ENCODE data around the gene SOWAHC.
A peak's percentile ranks its signal among the peaks of the same experiment; 100 is the strongest.
"Not testable (repeated sequence)": the region's sequence is repeated elsewhere in the genome, so short reads cannot be mapped to it uniquely, and the experiment has no call there.

The SOWAHC gene, protein sequence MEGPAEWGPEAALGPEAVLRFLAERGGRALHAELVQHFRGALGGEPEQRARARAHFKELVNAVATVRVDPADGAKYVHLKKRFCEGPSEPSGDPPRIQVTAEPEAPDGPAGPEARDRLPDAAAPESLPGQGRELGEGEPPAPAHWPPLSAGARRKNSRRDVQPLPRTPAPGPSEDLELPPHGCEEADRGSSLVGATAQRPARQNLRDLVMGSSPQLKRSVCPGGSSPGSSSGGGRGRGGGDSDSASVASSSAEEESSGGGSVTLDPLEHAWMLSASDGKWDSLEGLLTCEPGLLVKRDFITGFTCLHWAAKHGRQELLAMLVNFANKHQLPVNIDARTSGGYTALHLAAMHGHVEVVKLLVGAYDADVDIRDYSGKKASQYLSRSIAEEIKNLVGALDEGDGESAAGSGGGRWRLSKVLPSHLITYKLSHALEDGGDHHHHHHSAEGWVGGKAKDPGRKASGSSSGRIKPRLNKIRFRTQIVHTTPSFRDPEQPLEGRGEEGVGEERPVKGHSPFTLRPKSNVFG

DNA sequence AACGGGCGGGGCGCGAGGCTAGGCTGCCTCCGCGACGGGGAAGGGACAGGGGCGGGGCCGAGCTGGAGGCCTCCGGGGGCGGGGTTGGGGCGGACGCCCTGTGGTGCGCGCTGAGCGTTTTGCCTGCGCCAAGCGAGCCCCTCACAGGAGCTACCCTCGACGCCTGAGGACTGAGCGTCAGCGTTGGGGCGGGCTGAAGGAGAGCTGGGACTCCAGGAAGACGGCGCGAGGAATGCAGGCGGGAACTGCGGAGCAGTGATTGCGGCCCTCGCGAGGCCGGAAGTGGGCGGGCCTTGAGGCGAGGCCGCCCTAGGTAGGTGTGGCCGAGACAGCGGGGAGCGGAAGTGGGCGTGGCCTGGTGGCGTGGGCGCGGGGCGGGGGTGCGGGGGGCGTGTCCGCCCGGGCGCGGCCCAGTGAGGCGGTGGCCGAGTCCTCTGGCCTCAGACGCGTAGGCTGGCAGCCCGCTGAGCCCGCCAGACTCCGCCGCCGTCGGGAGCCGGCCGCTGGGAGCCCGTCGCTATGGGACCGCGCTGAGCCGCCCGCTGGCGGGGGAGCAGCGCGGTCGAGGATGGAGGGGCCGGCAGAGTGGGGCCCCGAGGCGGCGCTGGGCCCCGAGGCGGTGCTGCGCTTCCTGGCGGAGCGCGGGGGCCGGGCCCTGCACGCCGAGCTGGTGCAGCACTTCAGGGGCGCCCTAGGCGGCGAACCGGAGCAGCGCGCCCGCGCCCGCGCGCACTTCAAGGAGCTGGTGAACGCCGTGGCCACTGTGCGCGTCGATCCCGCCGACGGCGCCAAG is at the start of gene SOWAHC, which contains the start of gene SEPTIN10:
Gene SOWAHC, plus strand, starts transcription at position 443 of the 793 bp plus-strand sequence. Its CDS starts 126 bp downstream, at position 569.
Gene SEPTIN10, minus strand, starts transcription at position 45 of the 793 bp plus-strand sequence. CDS start 139 bp downstream, outside the sequence.
- DNase-seq = peak; percentile 3

DNA sequence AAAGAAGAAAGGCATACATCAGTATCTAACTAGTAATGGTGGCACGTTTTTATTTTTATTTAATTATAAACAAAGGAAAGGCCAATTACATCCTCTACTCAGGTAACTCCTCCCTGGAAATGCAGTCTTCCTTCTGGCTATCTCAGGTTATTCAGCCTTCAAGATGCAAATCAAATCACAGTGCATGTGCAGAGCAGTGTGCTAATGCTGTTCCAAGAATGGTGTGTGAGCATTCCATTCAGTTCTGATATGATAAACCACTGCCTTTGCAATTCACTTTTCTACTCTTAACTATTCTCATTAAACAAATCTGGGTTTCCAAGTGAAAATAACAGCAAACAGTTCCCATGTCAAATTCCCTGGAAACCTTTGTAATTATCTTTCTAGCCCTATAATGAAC is 38.8 kb upstream of the SOWAHC start:
- no peak for DNase-seq

- DNase-seq = not testable (repeated sequence)
Observed at GRCh38 chr2:109577630-109578029, 36.5 kb upstream of the SOWAHC start.

GRCh38 chr2:109582928-109583895 is 31.0 kb upstream of the SOWAHC start:
- no peak for DNase-seq

GRCh38 chr2:109586687-109587086 is 27.5 kb upstream of the SOWAHC start:
- no peak for DNase-seq

DNA sequence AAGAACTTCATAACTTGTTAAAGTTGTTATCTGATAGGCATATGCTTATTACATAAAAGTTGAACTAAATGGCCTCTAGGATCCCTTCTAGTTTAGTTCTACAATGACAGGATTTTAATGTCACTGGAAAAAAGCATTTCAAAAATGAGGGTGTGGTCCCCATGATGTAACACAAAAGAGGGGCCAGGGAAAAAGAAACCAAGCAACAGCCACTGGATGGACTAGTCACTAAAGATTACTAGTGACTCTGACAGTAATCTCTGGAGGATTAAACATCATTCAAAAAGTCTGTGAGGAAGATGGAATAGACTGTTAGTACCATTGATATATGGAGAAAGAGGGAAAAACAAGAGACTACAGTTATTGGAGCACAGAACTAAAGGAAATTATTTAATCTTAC is 23.0 kb upstream of the SOWAHC start:
- DNase-seq = no peak

DNA sequence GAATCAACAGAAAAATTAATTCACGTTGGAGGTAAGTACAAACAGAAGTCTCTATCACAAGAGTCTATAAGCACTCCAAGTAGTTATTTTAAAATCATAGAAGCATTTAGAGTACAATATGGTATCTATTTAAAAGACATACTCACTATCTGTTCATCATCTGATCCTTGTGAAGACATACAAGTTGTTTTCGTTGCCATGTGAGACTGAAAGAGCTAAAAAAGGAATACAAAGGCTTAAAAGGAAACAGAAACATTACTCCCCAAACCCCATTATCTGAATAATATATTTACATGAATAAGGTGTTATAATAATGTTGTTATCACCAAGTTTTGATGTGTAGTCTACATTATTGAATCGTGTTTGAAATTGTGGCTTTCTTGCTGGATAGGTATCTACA is 21.3 kb upstream of the SOWAHC start:
- no peak for DNase-seq

DNA sequence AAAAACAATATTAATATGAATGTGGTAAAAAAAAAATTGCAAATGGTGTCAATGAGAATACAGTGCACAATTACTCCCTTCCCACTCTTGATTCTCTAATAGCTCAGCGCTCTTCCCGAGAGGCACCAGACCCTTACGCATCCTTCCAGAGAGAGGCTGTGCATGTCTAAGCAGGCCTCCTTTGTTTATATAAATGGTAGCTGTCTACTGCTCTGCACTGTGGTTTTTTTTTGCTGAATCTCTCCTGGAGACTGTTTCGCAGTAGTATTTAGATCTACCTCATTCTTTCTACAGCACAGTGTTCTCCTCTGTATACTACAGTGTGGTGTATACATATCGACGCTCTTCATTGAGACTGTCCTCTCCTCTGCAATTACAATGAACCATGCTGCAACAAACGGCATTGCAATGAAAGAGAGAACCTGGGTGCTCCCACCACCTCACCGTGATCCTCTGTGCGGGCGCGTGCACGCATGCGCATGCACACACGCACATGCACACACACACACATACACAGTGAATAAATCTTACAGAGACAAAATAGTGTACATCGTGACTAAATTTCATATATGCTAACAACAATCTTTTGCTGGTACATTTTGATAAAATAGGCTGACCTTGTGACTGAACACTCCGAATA is 19.8 kb upstream of the SOWAHC start:
- DNase-seq = no peak

DNA sequence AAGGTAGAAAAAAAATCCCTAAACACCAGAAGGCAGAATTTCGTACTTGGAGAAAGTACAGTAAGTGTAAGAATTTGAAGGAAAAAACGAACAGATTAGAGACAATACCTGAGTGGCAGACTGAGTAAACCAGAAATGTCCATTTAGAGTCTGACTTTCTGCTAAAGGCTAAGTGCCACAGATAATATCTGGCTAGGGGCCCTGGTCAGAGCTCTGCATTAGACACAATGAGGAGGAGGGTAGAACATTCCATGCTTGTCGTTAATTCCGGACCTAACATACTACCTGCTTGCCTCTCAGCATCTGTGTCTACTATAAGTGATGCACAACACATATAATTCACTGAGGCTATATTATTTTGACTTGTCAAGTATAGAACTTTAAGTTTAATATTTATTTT is 18.5 kb upstream of the SOWAHC start:
- no peak for DNase-seq

- no peak for DNase-seq
Observed at GRCh38 chr2:109597283-109597682, 16.9 kb upstream of the SOWAHC start.

DNA sequence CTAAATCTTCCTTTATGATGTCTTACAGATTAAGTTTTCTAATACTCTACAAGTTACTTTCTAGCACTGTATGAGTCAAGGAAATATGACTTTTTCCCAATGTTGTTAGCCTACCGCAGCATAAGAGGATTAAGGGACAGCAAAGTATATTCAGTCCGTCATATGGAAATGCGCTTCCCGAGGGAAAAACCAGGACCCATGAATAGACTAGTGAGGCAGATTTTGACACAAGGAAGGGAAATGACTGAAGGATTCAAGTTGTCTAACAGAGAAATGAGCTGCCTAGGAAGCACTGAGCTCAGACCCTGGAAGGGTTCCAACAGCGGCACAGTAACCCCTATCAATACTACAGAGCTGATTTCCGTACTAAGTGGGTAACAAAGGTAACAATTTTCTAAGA is 12.4 kb upstream of the SOWAHC start:
- no peak for DNase-seq

DNA sequence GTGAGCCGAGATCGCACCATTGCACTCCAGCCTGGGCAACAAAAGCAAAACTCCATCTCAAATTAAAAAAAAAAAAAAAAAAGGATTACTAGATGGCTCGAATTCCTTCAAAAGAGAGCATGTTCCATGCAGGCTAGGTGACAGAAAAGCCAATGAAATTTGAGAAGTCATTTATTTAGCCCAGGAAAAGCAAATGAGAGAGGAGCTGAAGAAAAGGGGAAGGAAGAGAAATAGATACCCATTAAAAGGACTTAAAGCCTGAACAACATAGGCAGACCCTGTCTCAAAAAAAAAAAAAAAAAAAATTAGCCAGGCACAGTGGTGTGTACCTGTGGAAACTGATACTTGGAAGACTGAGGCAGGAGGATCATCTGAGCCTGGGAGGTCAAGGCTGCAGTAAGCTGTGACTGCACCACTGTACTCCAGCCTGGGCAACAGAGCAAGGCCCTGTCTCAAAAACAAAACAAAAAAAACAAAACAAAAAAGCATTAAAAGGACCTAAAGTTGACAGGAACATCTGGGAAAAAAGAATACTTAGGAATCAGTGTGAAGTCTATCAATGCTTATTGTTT is 11.5 kb upstream of the SOWAHC start:
- no peak for DNase-seq

- no peak for DNase-seq
Observed at GRCh38 chr2:109604597-109604996, 9.6 kb upstream of the SOWAHC start.

GRCh38 chr2:109607766-109608165 is 6.4 kb upstream of the SOWAHC start:
- no peak for DNase-seq

GRCh38 chr2:109609352-109610024 is 4.7 kb upstream of the SOWAHC start:
- DNase-seq = no peak

DNA sequence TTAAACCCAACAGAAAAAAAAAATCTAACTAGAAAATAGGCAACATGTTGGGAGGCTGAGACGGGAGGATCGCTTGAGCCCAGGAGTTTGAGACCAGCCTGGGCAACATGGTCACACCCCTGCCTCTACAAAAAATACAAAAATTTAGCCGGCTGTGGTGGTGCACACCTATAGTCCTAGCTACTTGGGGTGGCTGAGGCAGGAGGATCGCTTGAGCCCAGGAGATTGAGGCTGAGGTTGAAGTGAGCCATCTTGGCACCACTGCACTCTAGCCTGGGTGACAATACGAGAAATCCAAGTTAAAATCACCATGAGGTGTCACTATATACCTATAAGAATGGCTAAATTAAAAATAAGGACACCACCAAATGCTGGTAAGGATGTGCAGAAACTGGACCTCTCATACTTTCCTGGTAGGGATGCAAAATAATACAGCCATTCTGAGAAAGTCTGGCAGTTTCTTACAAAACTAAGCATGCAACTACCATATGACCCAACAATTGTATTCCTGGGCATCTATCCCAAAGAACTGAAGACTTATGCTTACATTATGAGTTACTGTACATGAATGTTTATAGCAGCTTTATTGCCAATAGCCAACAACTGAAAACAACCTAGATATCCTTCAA is 2.6 kb upstream of the SOWAHC start:
- DNase-seq = peak; percentile 8

GRCh38 chr2:109613081-109613921 is 863 bp upstream of the SOWAHC start:
- DNase-seq = no peak

GRCh38 chr2:109614715-109615636 is 812 bp downstream of the SOWAHC start:
- DNase-seq = no peak
